ENCODE measurements around the gene CDX1.

Gene CDX1

GRCh38 chr5:150166650-150167511 is at the start of gene CDX1:
Gene CDX1, plus strand, starts transcription at chr5:150166778. Its CDS starts 99 bp downstream, at chr5:150166877.
- DNase-seq (ENCODE audit: low spot score): no peak

DNA sequence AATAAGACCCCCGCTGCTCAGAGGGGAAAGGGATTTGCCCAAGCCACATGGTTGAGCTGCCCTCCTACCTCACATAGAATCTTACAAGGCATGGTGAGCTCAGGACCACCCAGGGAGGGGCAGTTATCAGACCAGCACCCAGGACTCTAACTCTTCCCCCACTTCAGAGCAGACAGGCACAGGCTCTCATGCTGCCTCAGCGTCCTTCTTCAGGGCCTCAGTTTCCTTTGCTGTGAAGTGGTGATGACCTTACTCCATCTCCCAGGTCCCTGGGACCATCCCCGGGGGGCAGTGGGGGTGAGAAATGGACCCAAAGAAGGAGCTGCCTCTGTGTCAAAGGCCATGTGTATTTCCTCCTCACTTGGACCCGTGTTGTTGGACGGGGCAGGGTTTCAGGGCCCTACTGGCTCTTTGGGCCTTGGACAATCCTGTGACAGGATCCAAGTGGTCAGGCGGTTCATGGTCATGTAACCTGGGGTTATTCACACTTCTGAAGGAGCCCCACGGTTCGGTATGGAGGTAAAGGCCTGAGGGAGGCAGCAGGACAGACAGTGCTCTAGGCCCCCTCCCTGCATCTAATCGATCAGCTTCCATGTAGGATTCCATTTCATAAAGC is 48.5 kb upstream of the CDX1 start:
- no peak for DNase-seq (ENCODE audit: low spot score)

DNA sequence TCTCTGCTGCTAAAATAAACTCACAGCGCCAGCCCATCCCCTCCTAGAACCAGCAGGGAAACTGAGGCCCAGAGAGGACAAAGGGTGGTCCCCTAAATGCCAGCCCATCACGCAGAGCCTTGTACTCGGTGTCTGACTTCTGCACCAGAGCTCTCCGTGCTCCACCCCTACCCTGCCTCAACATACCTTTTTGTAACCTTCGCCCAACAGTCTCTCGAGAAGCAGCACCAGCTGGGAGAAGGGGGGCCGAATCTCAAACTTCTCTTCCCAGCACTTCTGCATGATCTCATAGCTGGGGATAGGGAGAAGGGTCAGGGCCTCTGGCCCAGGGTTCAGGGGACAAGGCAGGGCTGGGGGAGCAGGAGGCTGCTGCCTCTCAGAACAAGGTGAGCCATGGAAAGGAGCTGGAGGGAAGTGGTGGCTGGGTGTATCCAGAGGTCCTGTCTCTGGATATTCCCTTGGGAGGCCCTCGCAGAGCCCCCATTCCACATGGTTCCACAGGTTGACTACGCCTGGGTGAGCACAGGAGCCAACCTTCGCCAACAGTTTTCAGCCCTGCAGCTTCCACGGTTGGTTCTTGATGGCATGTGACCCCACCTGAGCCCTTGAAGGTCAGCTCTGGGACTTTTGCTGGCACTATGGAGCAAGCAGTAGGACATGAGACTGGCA is 47.9 kb upstream of the CDX1 start:
- DNase-seq (ENCODE audit: low spot score): no peak

- no peak for DNase-seq (ENCODE audit: low spot score)
Observed at GRCh38 chr5:150119421-150120061, 47.0 kb upstream of the CDX1 start.

- no peak for DNase-seq (ENCODE audit: low spot score)
Observed at GRCh38 chr5:150120062-150120441, 46.5 kb upstream of the CDX1 start.

DNA sequence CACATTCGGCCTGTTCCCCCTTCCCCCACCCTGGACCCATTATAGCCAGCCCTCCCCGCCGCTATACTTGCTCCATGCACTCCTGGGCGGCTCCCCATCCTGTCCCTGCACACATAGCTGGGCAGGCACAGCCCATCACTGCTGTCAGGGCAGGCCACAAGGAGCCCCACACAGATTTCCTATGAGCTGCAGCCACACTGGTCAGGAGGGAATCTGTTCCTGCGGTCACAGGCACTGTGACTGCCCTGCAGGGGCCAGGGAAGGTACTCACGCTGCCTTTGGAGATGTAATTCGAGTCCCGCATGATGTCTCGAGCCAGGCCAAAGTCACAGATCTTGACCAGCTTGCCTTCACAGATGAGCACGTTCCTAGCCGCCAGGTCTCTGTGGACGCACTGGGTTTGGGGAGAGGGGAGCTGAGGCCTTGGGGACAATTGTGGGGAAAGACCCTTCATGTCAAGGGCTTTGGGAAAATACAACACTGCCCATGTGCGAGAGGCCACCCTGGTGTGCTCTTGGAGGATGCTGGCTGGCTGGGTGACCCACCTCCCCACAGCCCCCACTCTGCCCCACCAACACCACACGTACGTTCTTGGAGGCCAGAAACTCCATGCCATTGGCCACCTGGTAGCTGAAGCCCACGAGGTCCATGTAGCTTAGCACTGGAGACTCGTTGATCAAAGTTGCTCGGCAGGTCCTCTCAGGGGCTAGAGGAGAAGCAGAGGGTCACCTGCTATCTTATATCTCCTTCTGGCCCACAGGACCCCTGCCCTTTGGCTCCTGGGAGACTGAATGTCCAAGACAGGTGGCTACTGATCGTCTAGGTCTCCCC is 45.7 kb upstream of the CDX1 start:
- no peak for DNase-seq (ENCODE audit: low spot score)

DNA sequence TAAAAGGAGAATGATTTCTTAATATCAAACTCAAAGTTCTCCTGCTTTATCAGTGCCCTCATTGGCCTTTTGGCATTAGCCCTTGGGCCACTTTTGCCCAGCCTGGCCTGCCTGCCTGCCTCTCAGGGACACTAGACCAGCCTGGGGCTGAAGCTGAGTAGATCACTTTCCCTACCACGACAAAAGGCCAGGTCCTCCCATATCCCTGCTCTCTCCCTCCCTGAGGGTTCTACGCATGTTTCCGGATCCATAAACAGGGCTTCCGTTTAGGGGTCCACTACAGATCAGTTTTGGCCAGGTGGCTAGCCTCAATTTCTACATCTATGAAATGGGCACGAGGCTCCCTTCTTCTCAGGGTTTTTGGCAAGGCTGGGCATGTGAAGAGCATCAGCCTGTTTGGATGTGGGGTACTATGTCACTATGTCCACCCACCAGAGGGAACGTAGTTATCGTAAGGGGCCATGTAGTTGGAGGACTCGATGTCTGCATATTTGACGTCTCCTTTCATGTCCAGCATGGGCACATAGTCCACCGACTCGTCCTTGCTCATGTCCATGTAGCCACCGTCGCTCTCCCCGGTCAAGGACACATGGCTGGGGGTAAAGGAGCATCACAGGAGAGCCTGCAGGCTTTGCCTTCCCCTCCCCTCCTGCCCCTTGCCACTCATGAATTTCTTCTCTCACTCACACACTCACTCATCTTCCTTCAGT is 45.0 kb upstream of the CDX1 start:
- no peak for DNase-seq (ENCODE audit: low spot score)

- DNase-seq (ENCODE audit: low spot score): no peak
Observed at GRCh38 chr5:150122158-150122510, 44.4 kb upstream of the CDX1 start.

DNA sequence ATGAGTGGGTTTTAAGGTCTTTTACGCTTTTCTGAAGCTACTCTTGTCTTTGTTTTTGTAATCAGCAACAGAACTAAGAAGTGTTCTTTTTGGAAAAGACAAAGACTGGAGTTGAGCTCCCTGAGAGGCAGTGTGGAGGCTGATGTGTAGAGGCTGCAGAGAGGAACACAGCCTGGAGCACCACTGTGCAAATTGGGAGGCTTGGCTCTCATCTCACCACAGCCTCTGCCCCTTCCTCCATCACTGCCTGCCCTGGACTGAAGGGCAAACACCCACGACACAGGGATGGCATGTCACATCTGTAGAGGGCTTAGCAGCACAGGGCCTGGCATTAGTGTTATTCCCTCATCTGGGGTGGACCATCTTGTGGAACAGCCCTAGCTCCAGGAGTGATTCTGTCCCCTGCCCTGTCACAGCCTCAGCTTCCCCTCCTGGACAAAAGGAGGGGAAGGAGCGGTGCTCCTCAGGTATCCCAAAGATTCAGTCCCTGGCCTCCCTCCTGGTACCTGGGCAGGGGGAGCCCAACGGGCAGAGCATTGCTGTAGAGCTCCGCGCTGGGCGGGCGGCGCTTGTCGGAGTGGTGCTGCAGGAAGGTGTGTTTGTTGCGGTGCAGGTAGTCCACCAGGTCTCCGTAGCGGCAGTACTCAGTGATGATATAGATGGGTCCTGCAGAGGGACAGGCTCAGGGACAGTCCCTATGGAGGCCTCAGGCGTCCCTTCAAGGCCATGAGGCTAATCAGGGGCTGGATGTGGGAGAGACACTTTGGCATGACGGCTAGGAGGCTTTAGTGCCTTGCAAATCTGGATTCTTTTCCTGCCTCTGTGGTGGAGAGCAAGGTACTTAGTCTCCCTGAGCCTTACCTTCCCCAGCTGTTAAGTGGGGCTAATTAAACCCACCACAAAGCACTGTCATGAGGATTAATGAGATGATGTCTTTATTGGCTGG is 43.8 kb upstream of the CDX1 start:
- no peak for DNase-seq (ENCODE audit: low spot score)

GRCh38 chr5:150123542-150123941 is 43.0 kb upstream of the CDX1 start:
- DNase-seq (ENCODE audit: low spot score): no peak

GRCh38 chr5:150124111-150124557 is 42.4 kb upstream of the CDX1 start:
- DNase-seq (ENCODE audit: low spot score): no peak

DNA sequence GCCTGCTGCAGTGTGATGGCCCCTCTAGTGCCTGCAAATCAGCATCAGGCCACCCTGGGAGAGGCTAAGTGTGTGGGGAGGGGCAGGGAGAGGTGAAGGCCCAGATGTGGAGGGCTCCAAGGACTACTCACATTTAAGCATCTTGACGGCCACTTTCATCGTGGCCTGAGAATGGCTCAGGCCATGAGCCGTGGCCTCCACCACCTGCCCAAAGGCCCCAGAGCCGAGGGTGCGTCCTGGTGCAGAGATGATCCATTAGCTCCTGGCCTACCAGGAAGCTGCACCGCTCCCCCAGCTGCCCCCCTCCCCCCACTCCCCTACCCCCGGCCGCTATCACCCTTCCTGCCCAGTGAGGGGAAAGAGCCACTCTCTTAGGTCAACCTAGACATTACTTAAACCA is 42.0 kb upstream of the CDX1 start:
- no peak for DNase-seq (ENCODE audit: low spot score)

DNA sequence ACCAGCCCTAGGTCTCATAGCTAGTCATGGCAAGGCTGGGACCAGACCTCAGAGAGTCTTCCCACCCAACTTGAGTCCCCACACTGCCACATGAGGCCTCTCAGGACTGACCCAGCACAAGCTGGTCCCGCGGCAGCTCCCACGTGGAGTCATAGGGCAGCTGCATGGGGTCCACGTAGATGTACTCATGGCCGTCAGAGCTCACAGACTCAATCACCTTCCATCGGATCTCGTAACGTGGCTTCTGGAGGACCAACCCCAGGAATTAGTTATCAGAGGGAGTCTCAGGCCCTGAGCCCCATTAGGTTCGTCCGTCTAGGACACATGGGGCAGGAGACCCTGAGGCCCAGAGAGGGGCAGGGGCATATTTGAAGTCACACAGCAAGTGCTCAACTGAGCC is 41.2 kb upstream of the CDX1 start:
- DNase-seq (ENCODE audit: low spot score): no peak

DNA sequence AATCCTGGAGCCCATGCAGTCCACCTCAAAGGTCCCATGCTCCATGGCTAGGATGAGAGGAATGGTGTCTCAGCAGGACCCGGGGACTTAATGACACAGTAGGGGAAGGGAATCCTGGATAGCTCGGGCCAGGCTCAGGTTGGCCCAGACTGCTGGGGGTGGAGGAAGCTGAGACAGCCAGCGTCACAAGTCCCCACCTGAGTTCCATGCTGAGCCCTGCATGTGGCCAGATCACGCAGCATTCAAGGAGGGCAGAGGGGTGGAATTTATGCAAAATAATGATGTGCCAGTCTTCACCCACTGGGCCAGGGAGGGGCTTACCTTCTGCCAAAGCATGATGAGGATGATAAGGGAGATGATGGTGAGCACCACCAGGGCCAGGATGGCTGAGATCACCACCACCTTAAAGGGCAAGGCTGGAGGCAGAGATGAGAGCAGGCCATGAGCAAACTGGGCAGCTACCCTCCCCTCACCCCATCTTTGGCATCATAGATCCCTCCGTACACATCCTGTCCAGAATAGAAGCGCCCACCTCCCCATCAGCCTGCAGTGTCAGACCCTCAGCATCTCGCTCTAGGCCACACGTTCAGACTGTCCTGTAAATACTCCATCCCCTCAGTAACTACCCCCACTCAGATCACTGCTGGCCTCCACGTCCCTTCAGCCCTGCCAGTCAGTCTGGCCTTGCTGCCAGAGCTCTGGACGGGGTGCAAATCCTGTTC is 40.2 kb upstream of the CDX1 start:
- no peak for DNase-seq (ENCODE audit: low spot score)

GRCh38 chr5:150126921-150127265 is 39.7 kb upstream of the CDX1 start:
- no peak for DNase-seq (ENCODE audit: low spot score)

GRCh38 chr5:150129454-150129812 is 37.1 kb upstream of the CDX1 start:
- DNase-seq (ENCODE audit: low spot score): no peak

DNA sequence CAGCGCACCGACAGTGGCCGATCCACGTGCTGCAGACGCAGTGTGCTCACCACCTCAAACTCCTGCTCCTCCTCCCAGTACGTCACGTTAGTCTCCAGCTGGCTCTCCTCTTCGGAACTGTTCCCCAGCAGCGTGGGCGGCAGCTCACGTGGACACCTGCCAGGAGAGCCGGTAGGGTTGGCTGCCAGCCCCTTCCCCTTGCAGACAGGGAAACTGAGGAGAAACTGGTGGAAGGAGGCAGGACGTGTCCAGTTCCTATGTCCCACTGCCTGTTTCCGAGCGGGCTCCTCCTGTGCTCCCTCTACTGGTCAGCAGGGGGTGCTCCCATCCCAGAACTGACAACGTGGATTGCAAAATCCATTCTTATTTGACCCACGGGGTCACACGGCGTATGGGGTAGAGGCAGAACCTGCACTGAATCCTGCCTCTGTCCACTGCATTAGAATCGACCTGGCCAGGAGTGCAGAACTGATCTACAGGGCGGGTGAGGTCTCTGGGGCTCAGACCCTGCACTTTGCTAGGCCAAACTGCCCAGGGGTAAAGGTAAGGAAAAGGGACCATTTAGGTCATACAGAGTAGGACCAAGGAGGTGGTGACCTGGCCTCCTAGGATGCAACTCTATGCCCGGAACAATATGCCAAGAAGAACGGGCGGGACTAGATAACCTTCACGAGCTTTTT is 36.6 kb upstream of the CDX1 start:
- peak; percentile 86 for DNase-seq (ENCODE audit: low spot score)

DNA sequence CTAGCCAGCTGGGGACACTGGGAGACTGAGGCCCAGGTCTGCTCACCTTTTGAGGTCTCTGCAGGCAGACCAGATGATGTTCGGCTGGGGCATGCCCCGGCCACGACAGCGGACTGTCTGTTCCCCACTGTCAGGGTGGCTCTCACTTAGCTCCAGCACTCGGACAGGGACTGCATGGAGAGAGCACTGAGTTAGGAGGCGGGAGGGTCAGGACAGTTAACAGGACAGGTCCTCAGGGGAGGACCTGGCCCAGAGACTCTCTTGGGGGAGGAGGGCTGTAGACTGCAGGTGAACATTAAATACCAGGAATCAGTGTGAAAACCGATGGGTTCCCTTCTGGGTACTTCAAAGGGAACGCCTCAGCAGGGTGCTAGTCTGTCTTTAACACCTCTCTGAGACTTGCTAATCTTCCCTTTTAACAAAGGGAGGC is 36.1 kb upstream of the CDX1 start:
- no peak for DNase-seq (ENCODE audit: low spot score)

DNA sequence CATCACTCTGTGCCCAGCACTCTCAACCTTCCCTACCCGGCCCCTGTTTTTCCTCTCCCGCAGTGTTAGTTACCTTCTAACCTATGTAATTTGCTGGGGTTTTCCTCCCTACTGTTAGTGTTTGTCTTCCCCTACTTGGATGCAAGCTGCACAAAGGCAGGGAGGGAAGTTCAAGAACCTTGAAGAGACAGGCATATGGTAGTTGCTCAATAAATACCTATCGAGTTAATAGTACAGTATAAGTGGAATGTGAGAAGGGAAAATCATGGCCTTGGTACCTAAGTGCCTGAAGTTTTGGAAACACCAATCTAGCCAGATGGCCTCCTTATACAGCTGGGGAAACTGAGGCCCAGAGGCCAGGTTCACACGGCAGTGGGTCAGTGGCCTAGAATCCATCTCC is 35.1 kb upstream of the CDX1 start:
- DNase-seq (ENCODE audit: low spot score): no peak

All from hepatic stellate cell (primary cell).